ENCODE data around the gene DDX5.

Gene DDX5

DNA sequence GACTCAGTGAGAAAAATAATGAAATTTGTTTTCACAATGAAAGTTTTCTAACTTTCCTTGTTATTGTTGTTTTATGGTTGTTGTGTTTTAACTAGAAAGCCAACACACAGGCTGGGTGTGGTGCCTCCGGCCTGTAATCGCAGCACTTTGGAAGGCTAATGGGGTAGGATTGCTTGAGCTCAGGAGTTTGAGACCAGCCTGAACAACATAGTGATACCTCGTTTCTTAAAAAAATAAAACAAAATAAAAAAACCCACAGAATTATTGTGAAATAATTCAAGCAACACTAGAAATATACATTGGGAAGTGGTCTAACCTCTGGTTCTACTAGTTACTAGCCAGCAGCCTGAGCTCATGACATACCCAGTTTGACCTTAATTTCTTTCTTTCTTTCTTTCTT lies 56.5 kb downstream of the DDX5 start:
- TF ChIP-seq, protein P1, sequence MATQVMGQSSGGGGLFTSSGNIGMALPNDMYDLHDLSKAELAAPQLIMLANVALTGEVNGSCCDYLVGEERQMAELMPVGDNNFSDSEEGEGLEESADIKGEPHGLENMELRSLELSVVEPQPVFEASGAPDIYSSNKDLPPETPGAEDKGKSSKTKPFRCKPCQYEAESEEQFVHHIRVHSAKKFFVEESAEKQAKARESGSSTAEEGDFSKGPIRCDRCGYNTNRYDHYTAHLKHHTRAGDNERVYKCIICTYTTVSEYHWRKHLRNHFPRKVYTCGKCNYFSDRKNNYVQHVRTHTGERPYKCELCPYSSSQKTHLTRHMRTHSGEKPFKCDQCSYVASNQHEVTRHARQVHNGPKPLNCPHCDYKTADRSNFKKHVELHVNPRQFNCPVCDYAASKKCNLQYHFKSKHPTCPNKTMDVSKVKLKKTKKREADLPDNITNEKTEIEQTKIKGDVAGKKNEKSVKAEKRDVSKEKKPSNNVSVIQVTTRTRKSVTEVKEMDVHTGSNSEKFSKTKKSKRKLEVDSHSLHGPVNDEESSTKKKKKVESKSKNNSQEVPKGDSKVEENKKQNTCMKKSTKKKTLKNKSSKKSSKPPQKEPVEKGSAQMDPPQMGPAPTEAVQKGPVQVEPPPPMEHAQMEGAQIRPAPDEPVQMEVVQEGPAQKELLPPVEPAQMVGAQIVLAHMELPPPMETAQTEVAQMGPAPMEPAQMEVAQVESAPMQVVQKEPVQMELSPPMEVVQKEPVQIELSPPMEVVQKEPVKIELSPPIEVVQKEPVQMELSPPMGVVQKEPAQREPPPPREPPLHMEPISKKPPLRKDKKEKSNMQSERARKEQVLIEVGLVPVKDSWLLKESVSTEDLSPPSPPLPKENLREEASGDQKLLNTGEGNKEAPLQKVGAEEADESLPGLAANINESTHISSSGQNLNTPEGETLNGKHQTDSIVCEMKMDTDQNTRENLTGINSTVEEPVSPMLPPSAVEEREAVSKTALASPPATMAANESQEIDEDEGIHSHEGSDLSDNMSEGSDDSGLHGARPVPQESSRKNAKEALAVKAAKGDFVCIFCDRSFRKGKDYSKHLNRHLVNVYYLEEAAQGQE (IDR thresholded peaks at IDR 0.05; ENCODE audit: insufficient read depth in 1 of 2, low read depth in 2 of 2, low read length in 2 of 2) = no peak
- TF ChIP-seq POLR2AphosphoS5 (IDR thresholded peaks at IDR 0.05; ENCODE audit: low read depth, low read length) (no peak), TAF1 (IDR thresholded peaks at IDR 0.05; ENCODE audit: borderline replicate concordance, insufficient read depth, low read length) (no peak), SIN3A (IDR thresholded peaks at IDR 0.05; ENCODE audit: borderline replicate concordance, insufficient read depth, low read length) (no peak), FOXP2 (optimal IDR thresholded peaks at IDR 0.05; ENCODE audit: borderline replicate concordance, extremely low read depth, extremely low read length, insufficient read depth) (no peak)

DNA sequence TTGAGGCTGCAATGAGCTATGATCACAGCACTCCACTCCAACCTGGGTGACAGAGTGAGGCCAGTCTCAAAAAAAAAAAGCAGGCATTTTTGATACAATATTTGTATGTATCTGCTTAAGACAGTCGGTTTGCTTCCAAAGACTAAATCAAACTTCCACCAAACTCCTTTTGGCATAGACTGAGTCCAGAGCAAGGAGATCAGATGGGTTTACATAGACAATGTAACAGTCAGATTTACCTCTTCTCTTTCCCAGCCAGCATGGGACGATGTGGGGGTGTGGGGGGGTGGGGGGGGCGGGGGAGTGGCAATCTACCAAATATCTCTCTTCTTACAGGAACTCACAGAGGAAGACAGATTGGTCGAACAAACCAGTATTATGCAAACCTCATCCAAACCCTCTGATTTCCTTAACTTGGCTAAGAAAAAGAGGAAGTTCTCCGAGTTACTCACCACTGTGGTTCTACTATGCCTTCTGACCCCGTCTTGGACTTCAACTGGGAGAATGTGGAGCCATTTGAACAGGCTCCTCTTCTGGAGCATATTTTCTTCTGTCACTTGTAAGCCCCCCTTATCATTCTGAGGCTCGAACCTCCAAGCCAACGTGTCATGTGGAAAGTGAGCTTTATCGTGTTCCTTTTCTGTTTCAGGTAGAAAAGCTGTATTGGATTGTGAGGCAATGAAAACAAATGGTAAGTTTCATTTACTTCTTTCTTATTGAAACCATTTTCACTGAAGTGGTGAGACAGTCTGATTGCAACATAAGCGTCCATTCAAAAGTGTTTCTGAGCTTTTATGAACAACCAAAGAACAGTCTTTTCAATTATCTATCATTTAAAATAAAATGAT lies 57.2 kb downstream of the DDX5 start, which contains the start of gene MILR1:
MILR1 (plus strand) TSS at position 451 of the 848 bp plus-strand sequence; CDS start at position 505, 54 bp downstream.
- TF ChIP-seq, protein P1 (IDR thresholded peaks at IDR 0.05; ENCODE audit: insufficient read depth in 1 of 2, low read depth in 2 of 2, low read length in 2 of 2) = no peak
- TF ChIP-seq POLR2AphosphoS5 (IDR thresholded peaks at IDR 0.05; ENCODE audit: low read depth, low read length) (no peak), TAF1 (IDR thresholded peaks at IDR 0.05; ENCODE audit: borderline replicate concordance, insufficient read depth, low read length) (no peak), SIN3A (IDR thresholded peaks at IDR 0.05; ENCODE audit: borderline replicate concordance, insufficient read depth, low read length) (no peak), FOXP2 (optimal IDR thresholded peaks at IDR 0.05; ENCODE audit: borderline replicate concordance, extremely low read depth, extremely low read length, insufficient read depth) (no peak)

All from PFSK-1 (cell line).